GM18907 (cell line): ENCODE data around the gene H2AZ2.
A peak's percentile ranks its signal among the peaks of the same experiment; 100 is the strongest.
"Not testable (repeated sequence)": the region's sequence is repeated elsewhere in the genome, so short reads cannot be mapped to it uniquely, and the experiment has no call there.

Experiments used
- ATAC-seq: cut with Tn5 transposase; IDR thresholded peaks from one replicate; pipeline ENCODE4 v1.9.1; 2021; ENCODE audit warnings: mild to moderate bottlenecking, moderate library complexity; ENCODE audit not compliant: unreplicated experiment

H2AZ2 gene

DNA sequence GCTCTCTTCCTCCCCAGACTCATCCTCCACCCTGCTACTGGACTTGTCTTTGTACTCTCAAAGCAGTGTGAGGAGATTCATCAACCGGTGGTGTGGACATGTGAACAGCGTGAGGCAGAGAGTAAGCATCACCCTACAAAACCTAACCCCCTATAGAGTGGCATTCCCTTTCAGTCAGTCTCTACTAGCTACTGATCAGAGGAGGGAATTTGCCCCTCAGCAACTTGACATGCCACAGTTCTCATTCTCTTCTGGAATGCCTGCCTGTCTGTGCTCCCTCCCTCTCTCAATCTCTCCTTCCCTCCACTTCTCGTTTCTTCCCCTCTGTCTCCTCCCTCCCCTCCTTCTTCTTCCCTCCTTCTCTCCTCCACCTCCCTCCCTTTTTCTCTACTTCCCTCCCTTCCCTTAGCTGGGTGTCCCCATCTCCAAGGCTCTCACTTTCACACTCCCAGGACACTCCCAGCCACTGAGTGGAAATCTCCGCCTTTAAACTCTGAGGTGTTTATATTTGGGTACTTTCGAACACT lies 24.6 kb downstream of the H2AZ2 start:
- ATAC-seq = no peak

DNA sequence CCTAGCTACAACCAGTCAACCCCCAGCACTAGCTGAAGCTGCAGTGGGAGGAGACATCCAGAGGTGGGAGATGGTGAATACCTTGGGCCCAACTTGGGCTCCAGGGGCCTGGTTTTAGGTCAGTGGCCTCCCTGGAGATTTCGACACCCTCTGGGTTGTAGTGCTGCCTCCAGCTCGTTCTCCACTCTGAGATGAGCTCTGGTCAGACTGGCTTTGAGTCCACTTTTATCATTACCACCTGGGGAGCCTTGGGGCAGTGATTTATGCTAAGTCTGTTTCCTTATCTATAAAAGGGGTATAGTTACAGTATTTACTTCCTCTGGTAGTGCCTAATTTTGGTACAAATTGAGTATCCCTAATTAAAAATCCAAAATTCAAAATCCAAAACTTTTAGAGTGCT lies 28.6 kb downstream of the H2AZ2 start:
- ATAC-seq = no peak

DNA sequence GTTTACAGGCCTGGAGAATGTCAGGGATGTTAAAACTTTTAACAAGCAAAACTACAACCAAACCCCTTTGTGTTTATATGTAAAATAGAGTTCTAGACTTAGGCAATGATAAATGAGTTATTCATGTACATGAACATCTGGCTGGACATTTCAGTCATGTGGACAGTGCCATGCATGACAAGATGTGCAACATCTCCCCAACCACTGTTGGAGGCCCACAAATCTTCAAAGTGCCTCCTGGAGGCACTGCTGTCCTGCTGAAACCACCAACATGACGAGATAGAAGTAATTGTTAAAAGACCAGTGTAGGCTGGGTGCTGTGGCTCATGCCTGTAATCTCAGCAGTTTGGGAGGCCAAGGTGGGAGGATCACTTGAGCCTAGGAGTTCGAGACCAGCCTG lies 33.0 kb downstream of the H2AZ2 start:
- no peak for ATAC-seq

DNA sequence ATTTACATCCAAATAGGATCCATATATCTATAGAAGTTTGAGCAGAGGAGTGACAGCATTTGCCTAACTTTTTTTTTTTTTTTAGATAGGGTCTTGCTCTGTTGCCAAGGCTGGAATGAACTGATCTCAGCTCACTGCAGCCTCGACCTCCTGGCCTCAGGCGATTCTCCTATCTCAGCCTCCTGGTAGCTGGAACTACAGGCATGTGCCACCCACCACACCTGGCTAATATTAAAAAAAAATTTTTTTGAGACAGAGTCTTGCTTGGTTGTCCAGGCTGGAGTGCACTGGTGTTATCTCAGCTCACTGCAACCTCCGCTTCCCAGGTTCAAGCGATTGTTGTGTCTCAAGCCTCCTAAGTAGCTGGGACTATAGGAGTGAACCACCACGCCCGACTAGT lies 36.3 kb downstream of the H2AZ2 start:
- ATAC-seq = no peak

DNA sequence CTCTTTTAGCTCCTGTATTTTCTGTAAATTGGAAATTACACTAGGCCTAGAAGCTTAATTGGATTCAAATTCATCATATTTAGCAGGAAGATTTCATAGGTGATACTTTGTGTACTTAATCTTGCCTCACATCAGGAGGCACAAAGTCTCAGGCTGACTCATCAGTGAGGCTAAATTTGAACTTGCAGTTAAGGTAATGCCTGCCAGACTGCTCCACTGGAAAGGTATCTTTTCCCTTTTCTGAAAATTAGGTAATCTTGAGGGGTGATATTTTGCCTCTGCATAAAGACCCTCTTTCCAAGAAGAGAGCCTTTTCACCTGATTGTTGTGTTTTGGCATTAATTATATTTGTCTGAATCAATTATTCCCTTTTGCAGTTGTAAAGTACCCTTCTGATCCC lies 36.8 kb downstream of the H2AZ2 start:
- ATAC-seq = no peak

DNA sequence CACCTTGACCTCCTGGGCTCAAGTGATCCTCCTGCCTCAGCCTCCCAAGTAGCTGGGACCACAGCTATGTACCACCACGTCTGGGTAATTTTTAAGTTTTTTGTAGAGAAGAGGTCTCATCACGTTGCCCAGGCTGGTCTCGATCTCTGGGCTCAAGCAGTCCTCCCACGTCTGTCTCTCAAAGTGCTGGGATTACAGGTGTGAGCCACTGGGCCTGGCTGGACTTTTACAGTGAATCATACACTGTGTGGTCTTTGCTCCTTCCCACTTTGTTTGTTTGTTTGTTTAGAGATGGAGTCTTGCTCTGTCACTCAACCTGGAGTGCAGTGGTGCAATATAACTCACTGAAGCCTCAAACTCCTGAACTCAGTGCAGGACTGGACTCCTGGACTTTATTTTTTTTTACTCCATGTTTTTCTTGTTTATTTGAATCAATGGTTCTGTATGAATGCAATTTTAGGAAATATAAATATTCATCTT lies 38.9 kb downstream of the H2AZ2 start:
- no peak for ATAC-seq

DNA sequence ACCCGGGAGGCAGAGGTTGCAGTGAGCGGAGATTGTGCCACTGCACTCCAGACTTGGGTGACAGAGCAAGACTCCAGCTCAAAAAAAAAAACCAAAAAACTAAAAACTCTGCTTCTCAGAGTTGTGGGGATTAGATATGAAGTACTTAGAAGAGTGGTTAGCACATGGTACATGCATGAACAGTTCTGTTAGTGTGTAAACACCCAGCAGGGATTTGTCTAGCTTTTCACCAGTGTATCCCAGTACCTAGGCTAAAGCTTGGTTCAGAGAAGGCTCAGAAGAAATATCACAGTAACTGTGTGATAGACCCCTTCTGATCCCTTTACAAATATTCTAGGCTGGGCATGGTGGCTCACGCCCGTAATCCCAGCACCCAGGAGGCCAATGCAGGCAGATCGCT lies 41.9 kb downstream of the H2AZ2 start:
- no peak for ATAC-seq

DNA sequence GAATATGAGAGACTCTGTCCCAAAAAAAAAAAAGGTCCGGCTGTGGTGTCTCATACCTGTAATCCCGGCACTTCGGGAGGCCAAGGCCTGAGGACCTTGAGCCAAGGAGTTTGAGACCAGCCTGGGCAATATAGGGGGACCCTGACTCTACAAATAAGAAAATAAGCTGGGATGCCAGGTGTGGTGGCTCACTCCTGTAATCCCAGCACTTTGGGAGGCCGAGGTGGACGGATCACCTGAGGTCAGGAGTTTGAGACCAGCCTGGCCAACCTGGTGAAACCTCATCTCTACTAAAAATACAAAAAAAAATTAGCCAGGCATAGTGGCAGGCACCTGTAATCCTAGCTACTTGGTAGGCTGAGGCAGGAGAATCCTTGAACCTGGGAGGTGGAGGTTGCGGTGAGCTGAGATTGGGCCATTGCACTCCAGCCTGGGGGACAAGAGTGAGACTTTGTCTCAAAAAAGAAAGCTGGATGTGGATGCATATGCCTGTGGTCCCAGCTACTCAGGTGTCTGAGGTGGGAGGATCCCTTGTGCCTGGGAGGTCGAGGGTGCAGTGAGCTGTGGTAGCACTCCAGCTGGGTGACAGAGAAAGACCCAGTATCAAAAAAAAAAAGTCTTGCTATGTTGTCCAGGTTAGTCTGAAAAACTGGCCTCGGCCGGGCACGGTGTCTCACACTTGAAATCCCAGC lies 43.9 kb downstream of the H2AZ2 start:
- ATAC-seq = not testable (repeated sequence)

DNA sequence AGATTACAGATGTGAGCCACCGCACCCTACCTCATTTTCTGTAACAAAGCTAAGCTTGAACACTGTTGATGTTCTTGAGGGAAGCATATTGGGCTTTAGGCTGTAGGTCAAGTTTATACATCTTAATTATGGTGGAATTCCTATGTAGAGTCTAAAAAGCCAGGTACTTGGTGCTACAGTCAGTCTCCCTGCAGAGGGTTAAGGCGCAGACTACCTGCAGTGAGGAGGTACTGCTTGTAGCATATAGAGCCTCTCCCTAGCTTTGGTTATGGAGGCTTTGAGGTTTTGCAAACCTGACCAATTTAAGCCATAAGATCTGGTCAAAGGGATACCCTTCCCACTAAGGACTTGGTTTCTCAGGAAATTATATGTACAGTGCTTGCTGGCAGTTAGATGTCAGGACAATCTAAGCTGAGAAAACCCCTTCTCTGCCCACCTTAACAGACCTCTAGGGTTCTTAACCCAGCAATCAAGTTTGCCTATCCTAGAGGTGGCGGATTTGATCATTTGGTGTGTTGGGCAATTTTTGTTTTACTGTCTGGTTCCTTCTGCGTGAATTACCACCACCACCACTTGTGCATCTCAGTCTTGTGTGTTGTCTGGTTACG lies 45.4 kb downstream of the H2AZ2 start:
- no peak for ATAC-seq

DNA sequence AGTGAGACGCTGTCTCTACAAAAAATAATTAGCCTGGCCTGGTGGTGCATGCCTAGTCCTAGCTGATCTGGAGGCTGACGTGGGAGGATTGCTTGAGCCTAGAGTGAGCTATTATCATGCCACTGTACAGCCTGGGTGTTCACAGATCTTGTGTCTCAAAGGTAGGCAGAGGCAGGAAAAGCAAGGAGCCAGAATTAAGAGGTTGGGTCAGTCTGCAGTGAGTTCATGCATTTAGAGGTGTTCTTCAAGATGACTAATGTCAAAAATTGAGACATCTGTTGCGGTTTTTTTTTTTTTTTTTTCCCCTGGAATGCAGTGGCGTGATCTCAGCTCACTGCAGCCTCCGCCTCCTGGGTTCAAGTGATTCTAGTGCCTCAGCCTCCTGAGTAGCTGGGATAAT lies 46.0 kb downstream of the H2AZ2 start:
- no peak for ATAC-seq

DNA sequence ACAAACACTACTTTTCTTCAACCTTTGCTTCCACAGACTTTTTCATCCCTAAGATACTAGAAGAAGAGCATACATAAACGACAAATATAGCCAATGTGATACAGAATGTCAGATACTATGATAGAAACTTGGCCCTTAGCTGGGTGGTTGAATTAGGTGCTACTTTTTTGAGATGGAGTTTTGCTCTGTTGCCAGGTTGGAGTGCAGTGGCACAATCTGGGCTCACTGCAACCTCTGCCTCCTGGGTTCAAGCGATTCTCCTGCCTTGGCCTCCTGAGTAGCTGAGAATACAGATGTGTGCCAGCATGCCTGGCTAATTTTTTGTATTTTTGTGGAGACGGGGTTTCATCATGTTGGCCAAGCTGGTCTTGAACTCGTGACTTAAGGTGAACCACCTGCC lies 47.9 kb downstream of the H2AZ2 start:
- no peak for ATAC-seq

DNA sequence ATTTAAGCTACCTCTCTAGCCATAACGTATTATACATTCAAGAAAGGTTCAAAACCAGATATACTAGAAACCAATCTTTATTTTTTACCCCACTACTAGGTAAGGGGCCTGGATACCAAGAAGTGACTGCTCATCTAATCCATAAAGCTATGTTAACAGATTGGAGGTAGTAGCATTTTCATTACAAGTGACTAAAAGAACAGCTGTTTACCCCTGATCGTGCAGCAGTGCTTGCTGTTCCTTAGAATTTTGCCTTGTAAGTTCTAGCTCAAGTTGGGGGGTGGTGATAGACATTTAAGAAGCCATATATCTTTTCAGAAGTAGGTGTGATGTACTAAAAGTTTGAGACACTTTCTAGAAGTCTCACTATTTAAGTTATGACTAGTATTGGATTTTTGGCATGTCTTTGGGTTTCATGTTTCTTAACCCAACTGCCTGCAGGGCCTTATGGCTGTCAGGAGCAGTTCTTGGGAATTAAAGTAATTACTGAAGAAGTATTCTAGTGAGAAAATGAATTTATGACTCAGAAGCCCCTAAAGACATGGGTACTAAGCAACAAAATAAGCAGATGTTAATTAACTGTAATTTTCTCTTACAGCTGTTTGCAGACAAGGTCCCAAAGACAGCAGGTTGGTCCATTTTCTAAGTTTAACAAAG lies 49.1 kb downstream of the H2AZ2 start:
- no peak for ATAC-seq

DNA sequence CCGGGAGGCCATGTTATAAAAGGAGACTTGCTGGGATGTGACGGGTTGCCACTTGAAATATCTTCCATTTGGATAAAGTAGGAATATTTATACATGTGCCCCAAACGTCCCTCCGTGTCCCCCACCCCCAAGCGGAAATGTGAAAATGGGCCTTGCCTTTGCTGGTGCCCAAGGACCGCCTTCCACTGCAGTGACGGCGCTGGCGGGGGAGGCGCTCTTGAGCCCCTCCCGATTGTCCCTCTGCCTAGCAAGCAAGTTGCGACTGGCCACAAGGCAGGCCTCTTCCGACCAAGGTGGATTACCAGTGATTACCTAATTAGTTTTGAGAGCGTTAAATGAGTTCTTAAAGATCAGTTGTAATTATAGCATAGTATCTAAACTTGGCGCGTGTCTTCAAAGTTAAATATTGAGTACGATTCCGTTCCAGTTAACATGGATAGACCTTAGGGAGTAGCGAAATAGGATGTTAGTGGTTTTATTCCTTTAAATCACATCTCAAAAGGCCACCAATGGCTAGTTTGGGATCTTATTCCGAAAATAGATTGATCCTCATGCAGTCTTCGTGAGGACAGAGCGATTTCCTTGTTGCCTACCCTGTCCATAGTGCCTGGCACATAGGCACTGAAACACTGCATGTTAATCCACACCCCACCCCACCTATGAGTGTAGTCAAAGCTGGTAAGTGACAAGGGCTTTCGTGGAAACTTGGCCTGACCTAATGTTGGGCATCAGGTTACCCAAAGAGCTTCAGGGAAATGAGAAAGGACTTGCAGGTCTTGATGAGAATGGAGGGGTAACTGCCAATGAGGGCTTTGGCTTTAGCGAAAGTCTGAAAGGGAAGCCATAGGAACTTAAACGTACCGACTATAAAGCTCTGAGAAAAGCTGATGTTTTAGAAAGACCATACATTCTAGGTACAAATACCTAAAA lies 50.3 kb downstream of the H2AZ2 start:
- peak; percentile 56 for ATAC-seq

DNA sequence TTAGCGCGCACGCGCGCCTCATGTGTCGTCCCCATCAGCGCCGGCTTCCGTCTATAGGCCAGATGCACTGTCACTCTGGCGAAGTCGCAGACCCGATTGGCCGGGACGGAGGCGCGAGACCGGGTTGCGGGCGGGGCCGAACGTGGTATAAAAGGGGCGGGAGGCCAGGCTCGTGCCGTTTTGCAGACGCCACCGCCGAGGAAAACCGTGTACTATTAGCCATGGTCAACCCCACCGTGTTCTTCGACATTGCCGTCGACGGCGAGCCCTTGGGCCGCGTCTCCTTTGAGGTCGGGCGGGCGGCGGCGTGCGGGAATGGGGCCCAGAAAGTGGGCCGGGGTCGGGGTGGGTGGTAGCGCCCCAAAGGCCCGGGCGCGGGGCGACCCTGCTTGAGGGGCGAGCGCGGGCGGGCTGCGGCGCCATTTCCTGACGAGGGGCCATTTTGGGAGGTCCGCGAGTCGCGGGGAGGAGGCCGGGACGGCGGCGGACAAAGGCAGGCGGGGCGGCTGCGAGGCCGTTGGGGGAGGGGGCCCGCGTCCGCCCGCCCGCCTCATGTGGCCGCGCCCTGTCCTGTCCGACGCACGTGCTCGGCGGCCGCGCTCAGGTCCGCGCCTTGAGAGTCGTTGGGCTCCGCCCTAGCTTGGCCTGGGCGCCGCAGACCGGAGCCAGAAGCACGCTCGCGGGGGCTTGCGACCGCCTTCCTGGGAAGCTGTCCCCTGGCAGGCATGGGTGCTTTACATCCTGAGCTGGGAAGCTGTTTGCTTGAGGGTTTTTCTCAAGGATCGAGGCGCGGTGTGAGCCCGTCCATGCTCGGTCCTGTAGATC lies 51.2 kb downstream of the H2AZ2 start, which contains the start of gene PPIA:
Gene PPIA, plus strand, starts transcription at position 178 of the 825 bp plus-strand sequence. Its CDS starts 44 bp downstream, at position 222.
- peak; percentile 88 for ATAC-seq

DNA sequence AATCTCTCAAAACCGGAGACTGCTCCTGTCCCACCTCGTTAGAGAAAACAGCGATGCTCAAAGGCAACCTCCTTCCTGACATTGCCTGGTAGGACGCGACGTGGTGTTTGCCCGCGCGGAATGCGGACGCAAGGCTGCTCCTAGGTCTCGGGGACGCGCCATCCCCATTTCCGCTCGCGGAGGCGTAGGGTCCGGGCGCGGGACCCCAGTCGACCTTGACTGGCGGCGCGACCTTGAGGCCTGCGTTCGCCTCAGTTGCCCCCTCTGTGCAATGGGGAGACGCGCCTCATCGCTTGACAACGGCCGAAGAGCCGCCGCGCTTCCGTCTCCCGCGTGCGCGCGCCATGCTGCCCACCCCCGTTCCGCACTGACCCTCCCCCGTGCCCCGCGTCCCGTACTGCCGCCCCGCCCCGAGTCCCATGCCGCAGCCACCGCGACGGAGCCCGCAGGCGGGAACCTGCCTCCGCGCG lies 51.8 kb downstream of the H2AZ2 start:
- no peak for ATAC-seq

DNA sequence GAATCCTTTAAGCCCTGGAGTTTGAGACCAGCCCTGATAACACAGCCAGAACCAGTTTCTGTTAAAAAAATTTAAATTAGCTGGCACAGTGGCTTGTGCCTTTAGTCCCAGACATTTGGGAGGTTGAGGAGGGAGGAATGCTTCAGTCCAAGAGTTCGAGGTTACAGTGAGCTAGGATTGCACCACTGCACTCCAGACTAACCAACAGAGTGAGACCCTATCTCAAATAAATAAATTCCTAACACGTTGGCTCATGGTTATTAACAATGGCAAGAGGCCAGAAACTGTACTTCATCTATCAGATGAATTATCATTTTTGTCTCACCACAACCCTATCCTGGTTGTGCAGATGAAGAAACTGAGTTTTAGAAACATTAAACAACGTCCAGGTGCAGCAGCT lies 53.6 kb downstream of the H2AZ2 start:
- ATAC-seq = no peak

DNA sequence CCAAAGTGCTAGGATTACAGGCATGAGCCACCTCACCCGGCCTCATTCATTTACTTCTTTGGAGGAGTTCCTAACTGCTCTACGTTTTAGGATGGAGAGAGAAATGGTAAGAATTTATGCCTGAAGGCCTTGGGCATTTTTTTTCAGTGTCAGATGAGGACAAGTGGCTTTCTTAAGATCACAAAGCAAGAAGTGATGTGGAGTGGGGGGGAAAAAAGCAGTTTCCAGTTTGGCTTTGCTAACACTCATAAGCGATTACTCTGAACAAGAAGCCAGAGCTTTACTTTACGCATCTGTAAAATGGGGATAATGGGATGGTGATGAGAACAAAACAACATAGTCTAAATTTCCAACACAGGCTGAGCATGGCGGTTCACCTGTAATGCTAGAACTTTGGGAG lies 54.0 kb downstream of the H2AZ2 start:
- no peak for ATAC-seq

DNA sequence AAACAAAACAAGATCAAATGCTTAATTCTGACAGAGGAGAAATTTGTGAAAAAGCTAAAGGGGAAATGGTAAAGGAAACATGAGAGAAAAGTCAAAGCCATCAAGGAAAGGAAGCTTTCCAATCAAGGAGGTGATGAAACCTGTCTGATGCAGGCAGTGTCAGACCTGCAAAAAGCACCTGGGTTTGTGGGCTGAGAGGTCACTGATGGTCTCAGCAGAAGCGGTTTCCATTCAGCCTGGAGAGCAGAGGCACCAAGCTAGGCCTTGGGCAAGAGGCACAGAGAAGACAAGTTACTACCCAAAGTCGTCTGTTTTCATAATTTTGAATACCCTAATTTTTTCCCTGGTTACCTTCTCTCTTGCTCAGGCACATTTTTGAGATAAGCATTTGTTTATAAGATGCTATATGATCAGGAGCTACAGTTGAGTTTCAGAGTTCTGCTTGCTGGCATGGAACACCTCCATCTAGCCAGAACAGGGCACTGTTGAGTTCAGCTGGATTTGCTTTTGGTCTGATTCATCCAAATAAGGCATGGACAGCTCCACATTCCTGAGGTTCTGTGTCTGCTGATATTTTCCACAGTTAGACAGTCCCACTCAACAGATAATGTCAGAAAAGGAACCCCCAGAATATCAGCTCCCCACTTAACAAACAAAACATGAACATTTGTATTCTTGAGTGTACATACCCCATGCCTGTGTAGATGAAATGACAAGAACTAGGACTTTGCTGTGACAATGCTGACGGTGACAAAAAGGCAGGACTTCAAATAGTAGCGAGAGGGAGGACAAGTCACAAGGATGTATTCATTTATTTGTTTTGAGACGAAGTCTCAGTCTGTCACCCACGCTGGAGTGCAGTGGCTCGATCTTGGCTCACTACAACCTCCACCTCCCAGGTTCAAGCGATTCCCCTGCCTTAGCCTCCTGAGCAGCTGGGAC lies 56.3 kb downstream of the H2AZ2 start:
- no peak for ATAC-seq

DNA sequence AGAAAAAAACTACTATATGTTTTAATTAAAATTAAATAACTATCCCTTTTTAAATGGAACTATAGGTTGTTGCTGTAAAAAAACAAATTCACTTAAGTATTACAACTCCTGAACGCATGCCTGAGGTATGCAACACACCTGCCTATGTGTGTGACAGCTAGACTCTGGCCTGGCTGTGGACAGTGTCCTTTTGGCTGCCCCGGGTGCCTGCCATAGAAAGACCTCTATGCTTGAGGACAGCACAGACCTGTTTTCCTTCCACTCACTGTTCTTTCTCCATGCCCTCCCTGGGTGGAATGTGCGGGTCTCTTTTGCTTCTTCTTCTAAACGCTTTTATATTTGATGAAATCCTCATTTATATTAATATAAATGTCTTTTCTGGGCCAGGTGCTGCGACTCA lies 57.9 kb downstream of the H2AZ2 start:
- ATAC-seq = no peak
